Tibial artery (tissue), 4 donors: ENCODE data around the gene OR10A6.

ENCODE experiments used
- DNase-seq, 2 donors: peaks; one replicate each; pipeline ENCODE4 v3.0.0-alpha.2; 2019
- H3K27ac ChIP-seq, 2 donors: fragments of 200-600 bp; sonication (generic) in 1 of 2; 1 replicate in 1 of 2; 2 replicates in 1 of 2; pipeline ENCODE4 v1.5.1; 2018 to 2019; ENCODE audit warnings: mild to moderate bottlenecking in 1 of 2
- H3K27me3 ChIP-seq, 2 donors: fragments of 200-600 bp; sonication (generic) in 1 of 2; one replicate each; pipeline versions ENCODE4 v1.5.1 to v1.6.0; 2016 to 2019
- H3K36me3 ChIP-seq, 3 donors: fragments of 200-600 bp; sonication (generic) in 2 of 3; one replicate each; pipeline ENCODE4 v1.5.1; 2016 to 2019; ENCODE audit warnings: mild to moderate bottlenecking in 2 of 3
- H3K4me1 ChIP-seq, 4 donors: fragments of 200-600 bp; sonication (generic) in 2 of 4; 1 replicate in 3 of 4; 2 replicates in 1 of 4; pipeline ENCODE4 v1.5.1; 2016 to 2019
- H3K4me3 ChIP-seq, 2 donors: fragments of 200-600 bp; sonication (generic) in 1 of 2; 1 replicate in 1 of 2; 2 replicates in 1 of 2; pipeline ENCODE4 v1.5.1; 2018 to 2019; ENCODE audit warnings: mild to moderate bottlenecking in 2 of 2
- H3K9me3 ChIP-seq, 3 donors: fragments of 200-600 bp; sonication (generic) in 1 of 3; one replicate each; pipeline ENCODE4 v1.5.1; 2016 to 2019
- CTCF ChIP-seq, 2 experiments: fragments of 200-600 bp in 1 of 2; fragments of 450-650 bp in 1 of 2; IDR thresholded peaks; one replicate each; pipeline ENCODE4 v1.5.1; 2017 to 2019; ENCODE audit warnings: antibody characterized with exemption in 2 of 2, mild to moderate bottlenecking in 1 of 2, moderate library complexity in 1 of 2
- intact Hi-C: fragments of 100-400 bp; cut with DNase I; formaldehyde crosslinking; loops from one replicate; pipeline ENCODE4 v1.15.0; 2023; ENCODE audit warnings: low total_unique reads

The OR10A6 gene

GRCh38 chr11:7941146-7941545 lies 10.1 kb upstream of the OR10A6 start:
- H3K36me3 ChIP-seq: no peaks in the 10 kb centered on the region
- no peaks in the 10 kb centered on the region for H3K4me1 ChIP-seq
- TF ChIP-seq CTCF (IDR thresholded peaks at IDR 0.05): no peak
- intact Hi-C loops: no loop called here
- H3K27ac ChIP-seq: no peak overlapping the region
- H3K9me3 ChIP-seq: peaks cover 0 to 28% (median 11%) of the 10 kb centered on the region in 3 donors
- no peak for DNase-seq
- H3K4me3 ChIP-seq: no peak overlapping the region
- H3K27me3 ChIP-seq: no peaks in the 10 kb centered on the region

GRCh38 chr11:7936615-7937014 lies 5.5 kb upstream of the OR10A6 start:
- no peak overlapping the region for H3K4me3 ChIP-seq
- H3K36me3 ChIP-seq: no peaks in the 10 kb centered on the region
- H3K27ac ChIP-seq: no peak overlapping the region
- TF ChIP-seq CTCF (IDR thresholded peaks at IDR 0.05): no peak
- no peaks in the 10 kb centered on the region for H3K27me3 ChIP-seq
- no peaks in the 10 kb centered on the region for H3K4me1 ChIP-seq
- no peaks in the 10 kb centered on the region for H3K9me3 ChIP-seq
- no peak for DNase-seq
- intact Hi-C loops: no loop called here

GRCh38 chr11:7927635-7928034 lies 3.4 kb downstream of the OR10A6 start:
- Histone ChIP-seq H3K27me3 (no peaks in the 10 kb centered on the region), H3K36me3 (no peaks in the 10 kb centered on the region), H3K4me1 (no peaks in the 10 kb centered on the region), H3K27ac (no peak overlapping the region), H3K9me3 (no peaks in the 10 kb centered on the region), H3K4me3 (no peak overlapping the region)
- TF ChIP-seq CTCF (IDR thresholded peaks at IDR 0.05): no peak
- intact Hi-C loops: no loop called here
- DNase-seq: no peak

- no peaks in the 10 kb centered on the region for H3K4me1 ChIP-seq
- H3K27me3 ChIP-seq: no peaks in the 10 kb centered on the region
- no peak for DNase-seq
- intact Hi-C loops: no loop called here
- H3K36me3 ChIP-seq: no peaks in the 10 kb centered on the region
- H3K27ac ChIP-seq: no peak overlapping the region
- no peak overlapping the region for H3K4me3 ChIP-seq
- no peaks in the 10 kb centered on the region for H3K9me3 ChIP-seq
- TF ChIP-seq CTCF (IDR thresholded peaks at IDR 0.05): no peak
Measured at GRCh38 chr11:7924536-7924935, 6.5 kb downstream of the OR10A6 start.

- Histone ChIP-seq H3K27ac (no peak overlapping the region), H3K4me3 (no peak overlapping the region), H3K4me1 (no peaks in the 10 kb centered on the region), H3K27me3 (no peaks in the 10 kb centered on the region), H3K9me3 (no peaks in the 10 kb centered on the region), H3K36me3 (no peaks in the 10 kb centered on the region)
- no peak for DNase-seq
- intact Hi-C loops: no loop called here
- no peak for TF ChIP-seq CTCF (IDR thresholded peaks at IDR 0.05)
Measured at GRCh38 chr11:7918141-7918540, 12.9 kb downstream of the OR10A6 start.

- no peak for TF ChIP-seq CTCF (IDR thresholded peaks at IDR 0.05)
- no peak for DNase-seq
- intact Hi-C loops: no loop called here
- H3K27ac ChIP-seq: no peak overlapping the region
- H3K36me3 ChIP-seq: no peaks in the 10 kb centered on the region
- H3K9me3 ChIP-seq: no peaks in the 10 kb centered on the region
- H3K4me1 ChIP-seq: no peaks in the 10 kb centered on the region
- no peak overlapping the region for H3K4me3 ChIP-seq
- H3K27me3 ChIP-seq: no peaks in the 10 kb centered on the region
Measured at GRCh38 chr11:7911011-7911410, 20.1 kb downstream of the OR10A6 start.
